GM18858 (cell line): ENCODE measurements around the gene HERPUD2.
"Not testable (repeated sequence)": the region's sequence is repeated elsewhere in the genome, so short reads cannot be mapped to it uniquely, and the experiment has no call there.

Experiments used
- ATAC-seq: cut with Tn5 transposase; IDR thresholded peaks from one replicate; pipeline ENCODE4 v1.9.1; 2021; ENCODE audit not compliant: unreplicated experiment

Gene HERPUD2

DNA sequence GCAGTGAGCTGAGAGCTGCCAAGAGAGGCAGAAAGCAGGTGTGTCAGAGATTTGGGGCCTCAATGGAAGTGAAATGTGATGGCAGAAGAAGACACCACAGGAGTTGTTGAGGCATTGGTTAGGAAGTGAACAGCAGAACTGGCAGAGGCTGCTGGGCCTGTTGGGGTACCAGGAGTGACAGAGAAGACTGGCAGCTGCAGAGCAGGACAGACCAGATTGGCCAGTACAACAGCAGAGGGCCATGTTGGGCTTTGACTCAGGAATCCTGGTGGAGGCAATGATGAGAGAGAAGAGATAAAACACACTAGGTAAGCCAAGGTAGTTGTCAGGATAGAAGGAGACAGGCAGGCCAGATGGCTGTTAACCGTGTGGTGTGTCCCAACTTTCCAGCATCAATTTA, 19.9 kb upstream of the HERPUD2 start:
- no peak for ATAC-seq

DNA sequence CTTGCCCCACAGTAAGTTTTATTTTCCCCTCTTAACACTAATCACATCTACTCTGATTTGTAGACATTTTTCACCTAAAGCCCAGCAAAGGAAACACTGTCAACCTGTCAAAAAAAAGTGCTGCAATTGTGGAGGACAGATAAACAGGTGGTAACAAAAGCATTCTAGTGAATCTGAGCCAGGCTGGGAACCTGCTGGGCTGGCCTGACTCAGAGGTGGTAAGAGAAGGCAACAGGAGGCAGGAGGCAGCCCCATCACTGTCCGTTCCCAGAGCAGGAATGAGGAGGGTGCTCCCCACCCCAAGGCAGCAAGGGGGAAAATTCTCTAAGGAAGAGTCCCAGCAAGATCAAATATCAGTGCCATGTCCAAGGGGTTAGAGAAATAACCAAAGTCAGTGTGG, 19.5 kb upstream of the HERPUD2 start:
- no peak for ATAC-seq

DNA sequence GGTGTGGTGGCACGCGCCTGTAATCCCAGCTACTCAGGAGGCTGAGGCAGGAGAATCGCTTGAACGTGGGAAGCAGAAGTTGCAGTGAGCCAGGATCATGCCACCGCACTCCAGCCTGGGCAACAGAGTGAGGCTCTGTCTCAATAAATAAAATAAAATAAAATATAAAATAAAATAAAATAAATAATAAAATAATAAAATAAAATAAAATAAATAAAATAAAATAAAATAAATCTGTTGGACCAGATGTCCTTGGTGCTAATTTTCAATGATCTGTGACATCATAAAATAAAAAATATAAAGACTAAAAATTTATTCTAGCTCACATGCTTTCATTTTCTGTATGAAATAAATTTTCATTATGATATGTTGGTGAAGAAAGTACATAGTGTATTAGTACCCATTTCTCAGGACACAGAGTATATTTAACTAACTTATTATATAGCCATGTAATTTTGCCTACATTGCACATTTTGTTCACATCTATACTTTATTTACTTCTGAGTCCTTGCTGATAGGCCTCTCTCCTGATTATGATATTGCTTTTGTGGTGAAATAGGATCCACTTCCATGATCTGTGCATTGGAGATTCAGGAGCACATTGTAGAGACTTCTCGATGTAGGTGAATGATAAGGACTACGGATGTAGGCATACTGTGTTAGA, 17.8 kb upstream of the HERPUD2 start:
- ATAC-seq = no peak

DNA sequence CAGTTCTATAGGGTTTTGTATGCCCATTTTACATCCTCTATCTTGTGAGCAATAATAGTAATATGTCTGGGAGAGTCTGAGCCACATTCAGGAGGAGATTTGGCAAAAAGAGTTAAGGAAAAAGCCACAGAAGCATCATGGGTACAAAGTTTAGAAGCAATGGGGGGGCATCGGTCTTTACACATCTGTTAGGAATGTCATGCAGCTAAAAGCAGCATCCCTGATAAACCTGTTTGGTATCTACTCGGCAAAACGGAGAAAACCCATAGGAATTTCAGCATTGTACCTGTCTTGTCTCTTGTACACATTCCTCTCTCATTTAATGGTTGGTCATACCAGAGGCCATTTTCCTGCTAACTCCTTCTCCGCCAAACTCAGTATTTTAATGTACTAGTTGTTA, 12.5 kb upstream of the HERPUD2 start:
- no peak for ATAC-seq

DNA sequence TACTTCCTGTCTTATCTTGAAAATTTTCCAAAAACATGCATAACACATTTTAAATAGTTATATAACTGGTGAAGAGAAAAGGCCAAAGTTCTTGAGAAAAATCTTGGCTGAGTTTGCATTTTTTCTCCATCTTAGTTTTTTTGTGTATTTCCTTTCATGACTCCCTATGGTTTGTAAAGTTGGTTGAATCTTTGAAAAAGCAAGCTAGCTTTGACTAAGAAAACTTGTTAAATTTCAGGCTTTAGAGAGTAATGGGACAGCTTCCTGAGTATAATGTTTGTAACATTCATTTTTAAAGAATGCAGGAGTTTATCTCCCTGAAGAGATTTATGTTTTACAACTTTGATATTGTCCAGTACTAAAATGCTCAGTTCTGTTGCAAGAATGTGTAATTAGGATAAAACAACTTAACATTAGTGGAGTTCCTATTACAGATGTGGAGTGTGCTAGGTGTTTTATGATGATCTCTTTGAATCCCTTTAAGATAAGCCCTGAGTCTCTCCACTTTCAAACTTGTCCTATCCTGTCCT, 11.1 kb upstream of the HERPUD2 start:
- ATAC-seq = no peak

DNA sequence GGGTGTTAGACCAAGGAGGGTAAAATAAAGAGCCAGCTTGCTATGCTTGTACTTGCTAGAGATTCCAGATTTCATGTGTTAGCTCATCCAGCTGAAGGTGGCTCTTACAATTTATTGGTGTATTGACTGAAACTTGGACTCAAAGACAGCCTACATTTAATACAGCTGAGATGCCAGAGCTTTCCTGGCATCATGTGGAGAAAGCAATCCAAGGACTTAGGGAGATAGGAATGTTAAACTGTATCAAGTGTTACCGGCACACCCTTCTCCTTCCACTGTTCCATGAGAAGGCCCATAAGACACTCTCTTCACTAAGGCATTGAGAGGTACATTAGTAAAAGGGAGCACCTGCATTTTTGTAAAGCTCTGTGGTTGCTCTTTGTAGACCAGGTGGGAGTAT, 9.3 kb upstream of the HERPUD2 start:
- ATAC-seq = no peak

DNA sequence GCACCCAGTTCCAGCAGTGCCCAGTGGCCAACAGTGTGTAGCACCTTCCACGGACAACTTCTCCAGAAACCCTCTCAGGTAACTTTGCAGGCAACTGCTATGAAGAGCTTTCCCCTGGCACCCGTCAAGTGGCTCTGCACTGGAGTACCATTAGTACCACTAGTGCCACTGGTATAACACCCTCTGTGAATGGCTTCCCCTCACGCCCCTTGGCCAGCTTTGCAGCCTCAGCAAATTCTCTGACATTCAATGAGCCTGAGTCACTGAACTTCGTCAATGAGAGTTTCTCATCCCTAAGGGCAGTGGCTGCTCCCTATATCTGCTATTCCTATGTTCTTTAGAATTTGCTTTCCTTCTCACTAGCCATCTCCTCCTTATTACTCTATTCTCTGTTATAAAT, 7.6 kb upstream of the HERPUD2 start:
- no peak for ATAC-seq

DNA sequence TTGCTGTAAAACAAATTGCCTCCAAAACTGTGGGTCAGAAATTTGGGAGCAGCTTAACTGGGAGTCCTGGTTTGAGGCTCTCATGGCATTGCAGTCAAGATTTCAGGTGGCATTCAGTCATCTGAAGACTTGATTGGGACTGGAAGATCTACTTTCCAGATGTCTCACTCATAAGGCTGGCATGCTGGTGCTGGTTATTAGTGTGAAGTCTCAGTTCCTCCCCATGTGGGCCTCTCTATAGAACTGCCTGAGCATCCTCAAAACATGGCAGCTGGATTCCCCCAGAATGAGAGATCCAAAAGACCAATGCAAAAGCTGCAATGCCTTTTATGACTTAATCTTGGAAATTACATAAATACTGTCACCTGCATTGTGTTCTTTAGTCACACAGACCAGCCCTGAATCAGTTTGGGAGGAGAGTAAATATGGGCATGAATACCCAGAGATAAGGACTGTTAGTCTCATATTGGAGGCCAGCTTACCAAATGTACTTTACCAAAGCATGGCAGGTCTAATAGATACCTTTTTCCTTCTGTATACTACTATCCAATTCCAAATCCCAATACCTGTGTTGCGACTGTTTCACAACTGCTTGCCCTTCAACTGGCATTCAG, 6.5 kb upstream of the HERPUD2 start:
- ATAC-seq = peak; percentile 65

DNA sequence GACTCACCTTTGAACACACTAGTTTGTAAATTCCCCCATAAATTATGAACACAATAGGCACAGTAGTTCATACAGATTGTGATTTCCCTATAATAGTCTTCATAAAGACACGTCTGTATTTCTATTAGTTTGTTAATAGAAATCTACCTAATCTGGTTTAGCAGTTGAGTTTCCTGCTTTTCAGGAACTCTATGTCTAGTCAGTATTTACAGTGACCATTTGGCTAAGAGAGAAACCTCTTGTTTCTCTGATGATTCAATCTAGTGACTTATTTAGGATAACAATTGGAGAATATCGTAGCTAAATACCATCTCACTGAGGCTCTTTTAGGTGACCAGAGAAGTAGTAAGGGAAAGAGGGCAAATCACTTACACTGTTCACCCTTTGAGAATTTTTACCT, 5.9 kb upstream of the HERPUD2 start:
- ATAC-seq = no peak

DNA sequence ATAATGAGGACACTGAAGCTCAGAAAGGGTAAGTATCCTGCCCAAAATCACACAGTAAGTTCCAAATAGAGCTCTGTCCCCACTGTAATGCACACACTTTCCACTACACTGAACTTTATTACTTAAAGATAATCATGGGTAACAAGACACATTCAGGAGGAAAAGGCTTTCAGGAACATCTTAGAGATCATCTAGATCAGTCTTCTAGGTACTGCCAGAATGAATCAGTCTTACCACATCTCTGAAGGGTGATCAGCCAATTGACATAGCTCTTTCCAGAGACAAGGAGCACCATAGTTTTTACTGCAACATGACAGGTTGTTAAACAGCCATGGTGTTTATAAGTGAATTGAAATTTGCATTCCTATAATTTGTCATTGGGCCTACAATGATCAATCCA, 5.4 kb upstream of the HERPUD2 start:
- ATAC-seq = no peak

DNA sequence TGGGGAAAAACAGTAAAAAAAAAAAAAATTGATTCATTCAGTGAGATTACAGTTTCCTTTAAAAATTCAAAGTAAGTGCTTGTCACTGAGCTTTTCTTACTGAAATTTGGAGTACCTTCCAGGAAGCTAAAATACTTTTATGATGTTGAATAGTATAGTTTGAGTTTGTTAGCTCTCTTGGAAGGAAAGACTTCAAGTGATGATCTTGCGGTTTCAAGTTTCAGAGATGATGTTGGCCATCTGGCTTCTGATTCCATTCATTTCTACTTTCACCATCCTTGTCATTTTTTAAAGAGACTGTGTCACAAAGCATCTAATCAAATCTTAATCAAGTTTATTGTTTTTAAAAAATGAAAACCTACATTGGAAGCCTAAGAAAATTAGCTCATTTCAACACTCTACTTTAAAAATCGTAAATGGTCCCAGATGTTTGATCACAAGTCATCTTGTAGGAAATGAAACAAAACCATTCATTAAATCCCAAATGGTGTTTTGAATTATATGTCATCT, 4.9 kb upstream of the HERPUD2 start:
- ATAC-seq = no peak

DNA sequence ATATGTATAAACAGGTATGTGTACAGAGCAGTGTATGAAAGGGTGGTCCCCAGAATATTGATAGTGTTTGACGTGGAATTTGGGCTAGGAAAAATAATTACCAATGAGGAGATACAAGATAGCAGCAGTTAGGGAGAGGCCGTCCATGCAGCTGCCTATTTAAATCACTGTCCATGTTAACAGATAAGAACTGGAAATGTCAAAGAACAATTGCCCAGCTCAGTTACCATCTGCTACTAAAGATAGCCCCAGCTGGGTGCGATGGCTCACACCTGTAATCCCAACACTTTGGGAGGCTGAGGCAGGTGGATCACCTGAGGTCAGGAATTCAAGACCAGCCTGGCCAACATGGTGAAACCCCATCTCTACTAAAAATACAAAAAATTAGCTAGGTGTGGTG, 3.4 kb upstream of the HERPUD2 start:
- not testable (repeated sequence) for ATAC-seq

DNA sequence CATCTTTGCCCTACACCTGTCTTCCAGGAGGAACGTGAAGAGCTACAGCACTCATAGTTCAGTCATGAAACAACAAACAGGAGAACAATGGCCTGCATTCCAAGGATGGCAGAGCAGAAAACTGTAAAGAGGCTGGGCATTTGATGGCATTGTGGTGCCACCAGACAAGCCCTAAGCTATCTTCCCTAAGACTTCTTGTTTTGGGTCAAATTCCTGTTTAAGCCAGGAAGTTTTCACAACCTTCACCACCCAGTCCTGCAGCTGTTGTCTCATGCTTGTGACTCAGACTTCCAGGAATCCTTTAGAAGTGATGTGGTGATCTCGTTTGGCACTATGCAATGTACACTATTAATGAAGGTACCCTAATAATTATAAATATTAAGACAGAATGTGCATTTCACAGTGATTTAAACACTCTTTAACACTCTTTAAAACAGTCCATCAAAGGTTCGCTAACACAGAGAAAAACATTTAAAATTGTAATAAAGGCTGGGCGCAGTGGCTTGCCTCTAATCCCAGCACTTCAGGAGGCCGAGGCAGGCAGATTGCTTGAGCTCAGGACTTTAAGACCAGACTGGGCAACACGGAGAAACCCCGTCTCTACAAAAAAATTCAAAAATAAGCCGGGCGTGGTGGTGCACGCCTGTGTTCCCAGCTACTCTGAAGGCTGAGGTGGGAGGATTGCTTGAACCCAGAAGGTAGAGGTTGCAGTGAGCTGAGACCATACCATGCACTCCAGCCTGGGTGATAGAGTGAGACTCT, 2.7 kb upstream of the HERPUD2 start:
- ATAC-seq = no peak

DNA sequence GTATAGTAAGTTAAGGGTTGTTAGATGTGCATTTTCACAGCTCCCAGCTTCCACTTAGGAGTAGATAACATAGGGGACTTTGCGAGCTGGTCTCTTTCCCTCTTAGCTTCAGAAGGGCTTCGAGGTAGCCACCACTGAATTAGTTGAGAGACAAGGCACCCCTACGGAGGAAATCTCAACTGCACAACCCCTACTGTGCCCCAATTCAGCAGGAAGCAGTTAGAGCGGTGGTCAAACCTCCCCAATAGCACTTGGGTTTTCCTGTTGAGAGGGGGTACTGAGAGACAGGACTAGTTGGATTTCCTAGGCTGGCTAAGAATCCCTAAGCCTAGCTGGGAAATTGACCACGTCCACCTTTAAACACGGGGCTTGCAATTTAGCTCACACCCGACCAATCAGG, 1.1 kb upstream of the HERPUD2 start:
- ATAC-seq = no peak

DNA sequence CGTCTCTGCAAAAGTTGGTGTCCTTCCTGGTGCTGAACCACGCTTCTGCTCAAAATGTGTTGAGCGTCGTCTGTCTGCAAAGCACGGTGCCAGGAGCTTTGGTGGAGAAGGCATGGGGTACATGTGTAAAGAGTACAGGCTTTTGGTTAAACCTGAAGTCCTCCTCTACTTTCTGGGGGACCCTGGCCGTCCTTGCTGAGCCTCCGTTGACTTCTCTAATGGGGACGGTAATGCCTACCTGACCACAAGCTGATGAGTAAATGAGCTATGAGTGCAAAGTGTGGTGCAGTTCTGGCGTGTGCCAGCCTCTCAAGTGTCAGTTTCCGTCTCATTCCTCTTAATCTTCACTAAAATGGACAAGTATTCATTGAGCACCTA, 527 bp upstream of the HERPUD2 start:
- ATAC-seq = no peak

DNA sequence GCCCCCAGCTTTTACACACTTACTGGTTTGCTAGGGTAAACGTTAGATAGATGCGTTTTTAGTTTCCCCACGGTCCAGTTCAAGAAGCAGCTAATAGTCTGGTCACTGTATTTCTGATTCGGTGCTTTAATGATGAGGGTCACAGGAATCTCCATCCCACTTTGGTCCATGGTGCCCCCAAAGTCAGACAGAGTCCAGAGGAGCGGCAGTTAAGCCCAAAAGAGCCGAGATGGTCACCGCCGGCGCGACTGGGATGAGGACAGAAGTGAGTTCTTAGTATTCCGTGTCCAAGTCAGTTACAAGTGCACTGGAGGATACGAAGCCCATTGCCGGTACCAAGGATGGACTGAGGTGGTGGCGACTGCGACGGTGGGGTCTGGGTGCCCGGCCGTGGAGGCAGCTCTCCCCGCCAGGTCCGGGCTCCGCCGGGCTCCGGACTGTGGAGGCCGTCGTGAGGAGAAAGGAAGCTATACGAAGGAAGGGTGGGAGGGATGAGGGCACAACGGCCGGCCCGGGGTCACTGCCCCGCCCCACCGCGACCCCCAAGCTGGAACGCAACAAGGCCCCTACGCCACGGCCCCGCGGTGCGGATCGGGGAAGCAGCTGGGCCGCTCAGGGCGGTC, 663 bp downstream of the HERPUD2 start:
- ATAC-seq = no peak

DNA sequence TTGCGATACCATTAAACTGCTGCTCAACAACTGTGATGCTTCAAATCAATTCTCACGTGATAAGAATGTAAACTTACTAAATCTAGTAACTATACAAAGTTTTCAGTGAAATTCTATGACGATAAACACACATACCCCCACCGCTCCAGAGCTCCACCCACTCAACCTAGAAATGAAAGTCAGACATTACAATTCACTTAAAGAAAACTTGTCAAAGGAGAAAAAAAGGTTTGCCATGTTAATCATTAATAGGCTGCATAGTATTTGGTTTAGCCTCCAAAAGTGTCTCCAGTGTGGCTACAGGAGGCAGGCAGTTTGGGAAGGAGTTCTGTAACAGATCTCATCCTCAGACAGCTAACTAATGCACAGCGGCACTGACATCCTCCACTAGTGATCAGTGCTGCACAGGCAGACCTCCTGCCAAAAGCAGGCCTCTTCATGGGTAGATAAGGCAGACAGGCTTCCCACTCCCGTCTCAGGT, 3.1 kb downstream of the HERPUD2 start:
- ATAC-seq = peak; percentile 18

DNA sequence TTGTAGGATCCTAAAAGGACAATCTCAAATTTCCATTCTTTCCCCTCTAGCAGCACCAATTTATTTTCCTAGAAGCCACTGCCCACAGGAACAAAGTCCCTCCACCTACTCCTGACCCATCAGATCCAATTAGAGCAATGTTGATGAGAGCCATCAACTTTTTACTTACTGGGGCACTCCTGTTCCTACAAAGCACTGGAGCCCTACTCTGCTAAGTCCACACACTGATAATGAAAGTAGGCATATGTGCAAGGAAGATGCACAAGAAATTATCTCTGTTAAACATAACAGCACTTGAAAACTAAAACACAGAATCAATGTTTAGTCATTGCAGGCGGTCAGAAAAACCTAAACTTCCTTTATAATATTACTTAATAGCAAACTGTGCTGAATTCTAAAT, 3.6 kb downstream of the HERPUD2 start:
- no peak for ATAC-seq

DNA sequence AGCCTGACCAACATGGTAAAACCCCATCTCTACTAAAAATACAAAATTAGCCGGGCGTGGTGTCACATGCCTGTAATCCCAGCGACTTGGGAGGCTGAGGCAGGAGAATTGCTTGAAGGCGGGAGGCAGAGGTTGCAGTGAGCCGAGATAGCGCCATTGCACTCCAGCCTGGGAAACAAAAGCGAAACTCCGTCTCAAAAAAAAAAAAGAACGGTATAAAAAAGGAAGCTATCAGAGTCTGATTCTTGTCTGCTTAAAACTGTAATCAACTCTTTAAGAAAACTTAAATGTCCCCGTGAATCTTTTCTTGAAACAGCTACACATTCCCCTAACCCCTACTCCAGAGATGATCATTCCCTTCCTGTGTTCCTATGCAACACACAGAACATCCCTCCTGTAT, 4.3 kb downstream of the HERPUD2 start:
- ATAC-seq = not testable (repeated sequence)

DNA sequence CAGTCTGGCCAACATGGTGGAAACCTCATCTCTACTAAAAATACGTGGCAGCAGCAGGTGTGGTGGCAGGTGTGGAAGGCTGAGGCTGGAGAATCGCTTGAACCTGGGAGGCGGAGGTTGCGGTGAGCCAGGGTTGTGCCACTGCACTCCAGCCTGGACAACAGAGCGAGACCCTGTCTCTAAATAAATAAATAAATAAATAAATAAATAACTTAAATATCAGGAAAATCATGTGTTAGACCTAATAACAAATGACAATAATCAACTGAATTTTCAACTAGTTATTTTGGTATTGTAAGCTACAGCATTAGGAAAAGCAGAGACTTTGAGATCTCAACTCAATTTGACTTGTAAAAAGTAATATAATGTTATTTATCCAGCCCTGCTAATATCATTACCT, 9.2 kb downstream of the HERPUD2 start:
- no peak for ATAC-seq

DNA sequence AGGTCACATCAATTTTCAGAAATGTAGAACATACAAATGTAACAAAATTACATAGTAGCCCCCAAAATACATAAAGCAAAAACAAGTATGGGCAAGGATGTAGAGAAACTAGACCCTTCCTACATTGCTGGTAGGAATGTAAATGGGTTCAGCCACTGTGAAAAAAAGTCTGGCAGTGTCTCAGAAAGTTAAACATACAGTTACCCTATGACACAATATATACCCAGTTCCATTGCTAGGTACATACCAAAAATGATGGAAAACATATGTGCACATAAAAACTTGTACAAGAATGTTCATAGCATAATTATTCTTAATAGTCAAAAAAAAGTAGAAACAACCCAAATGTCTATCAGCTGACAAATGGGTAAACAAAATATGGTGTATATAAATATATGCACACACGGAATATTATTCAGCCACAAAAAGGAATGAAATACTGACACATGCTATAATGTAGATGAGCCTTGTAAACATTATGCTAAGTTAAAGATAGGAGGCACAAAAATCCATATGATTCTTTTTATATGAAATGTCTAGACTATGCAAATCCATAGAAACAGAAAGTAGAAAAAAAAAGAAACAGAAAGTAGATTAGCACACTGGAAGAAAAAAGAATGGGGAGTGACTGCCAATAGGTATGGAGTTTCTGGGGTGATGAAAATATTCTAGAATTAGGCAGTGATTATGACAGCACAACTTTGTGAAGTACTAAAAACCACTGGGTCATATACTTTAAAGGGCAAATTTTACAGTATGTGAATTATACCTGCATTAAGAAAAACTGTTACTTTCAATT, 13.5 kb downstream of the HERPUD2 start:
- ATAC-seq = peak; percentile 90
